Stimulated activated CD8-positive, alpha-beta memory T cell treated with anti-CD3 and anti-CD28 coated beads, Interleukin-12 subunit alpha, Interleukin-12 subunit beta, amount 100 ng/mL, for 24 hours (primary cell): Measurements from ENCODE around the gene FBXL17.

Source experiments
- DNase-seq: peaks from one replicate; pipeline ENCODE4 v3.0.0-alpha.2; 2020; ENCODE audit errors: extremely low read depth

FBXL17 gene

DNA sequence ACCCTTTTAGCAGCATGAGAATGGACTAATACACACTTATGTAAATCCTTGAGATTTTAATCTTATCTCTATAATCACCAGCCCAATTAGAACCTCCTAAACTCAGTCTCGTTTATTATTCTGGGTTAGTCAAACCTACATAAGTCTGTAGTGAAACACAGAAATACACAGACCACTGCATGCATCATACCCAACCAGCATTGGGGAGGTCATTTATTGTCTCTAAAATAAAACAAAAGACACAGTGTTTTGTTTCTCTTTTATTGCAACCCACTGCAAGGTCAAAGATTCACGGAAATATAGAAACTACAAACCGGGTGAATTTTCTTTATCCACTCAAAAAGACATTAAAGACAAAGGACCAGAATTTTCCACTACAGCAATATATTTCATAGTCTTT, 523.1 kb downstream of the FBXL17 start:
- DNase-seq, result no peak

- DNase-seq, result no peak
Measured at GRCh38 chr5:107858324-107858723, 523.6 kb downstream of the FBXL17 start.

DNA sequence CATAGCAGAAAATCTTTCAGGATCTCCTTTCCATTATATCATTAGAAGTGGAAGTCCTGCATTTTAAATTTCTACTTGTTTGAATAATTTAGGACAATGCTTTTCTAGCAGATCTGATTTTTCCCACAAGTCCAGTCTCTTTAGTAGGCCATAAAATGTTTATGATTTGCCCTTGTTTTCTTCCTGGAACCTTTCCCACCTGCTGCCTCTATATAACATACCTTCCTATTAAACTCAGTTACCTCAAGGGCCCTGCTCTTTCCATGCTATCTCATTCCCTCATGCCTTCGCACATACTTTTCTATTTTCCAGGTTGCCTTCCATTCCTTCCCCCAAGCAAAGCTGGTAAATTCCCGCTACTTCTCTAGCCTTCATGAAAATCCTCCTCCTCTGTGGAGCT, 524.1 kb downstream of the FBXL17 start:
- DNase-seq, result no peak

- DNase-seq, result no peak
Measured at GRCh38 chr5:107855171-107855570, 526.7 kb downstream of the FBXL17 start.

DNA sequence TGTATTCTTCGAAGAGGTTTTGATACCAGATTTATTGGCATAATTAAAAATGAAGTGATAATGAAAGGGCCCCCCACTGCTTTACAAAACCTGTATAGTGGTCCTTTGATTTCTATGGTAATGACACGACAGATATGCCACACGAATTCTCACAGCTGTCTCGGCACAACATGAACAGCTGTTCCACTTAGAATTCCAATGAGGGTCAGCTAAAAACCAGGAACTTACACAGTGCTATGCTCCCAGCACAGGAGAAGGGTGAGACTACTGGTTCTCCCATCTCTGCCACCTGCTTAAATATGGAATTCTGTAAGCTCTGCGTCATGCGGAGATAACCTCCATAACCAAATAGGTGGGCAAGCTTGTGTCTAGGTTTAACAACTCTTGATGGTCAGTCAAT, 528.2 kb downstream of the FBXL17 start:
- DNase-seq, result no peak

DNA sequence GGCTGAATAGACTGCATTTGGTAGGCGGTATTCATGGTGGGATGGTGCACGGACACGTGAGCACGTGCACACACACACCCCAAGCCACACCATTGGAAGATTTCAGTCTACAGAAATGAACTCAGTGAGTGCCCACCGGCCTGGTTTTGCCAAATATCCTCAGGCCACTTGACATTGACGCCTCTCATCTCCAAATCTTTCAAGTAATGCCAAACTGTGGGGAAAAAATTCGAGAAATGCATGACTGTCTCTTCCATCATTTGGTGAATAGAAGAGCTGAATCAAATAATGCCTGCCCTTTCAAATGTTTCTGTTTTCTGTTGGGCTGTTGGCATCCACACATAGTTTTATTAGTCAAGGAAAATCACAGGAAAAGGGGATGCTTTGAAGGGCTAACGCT, 528.9 kb downstream of the FBXL17 start:
- no peak for DNase-seq

DNA sequence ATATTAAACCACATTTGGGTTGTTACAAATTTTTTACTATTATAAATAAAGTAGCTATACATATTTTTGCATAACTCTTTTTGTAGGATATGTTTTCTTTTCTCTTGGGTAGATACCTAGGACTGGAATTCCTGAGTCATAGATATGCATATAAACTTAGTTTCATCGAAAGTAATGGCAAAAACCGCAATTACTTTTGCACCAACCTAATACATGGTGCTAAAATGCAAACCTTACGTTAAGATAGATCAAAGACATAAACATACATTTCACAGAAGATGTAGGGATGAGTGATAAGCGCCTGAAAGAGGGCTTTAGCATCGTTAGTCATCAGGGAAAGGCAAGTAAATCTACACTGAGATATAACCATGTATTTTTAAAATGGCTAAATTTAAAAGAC, 532.8 kb downstream of the FBXL17 start:
- DNase-seq, result no peak

- no peak for DNase-seq
Measured at GRCh38 chr5:107840592-107840991, 541.3 kb downstream of the FBXL17 start.

DNA sequence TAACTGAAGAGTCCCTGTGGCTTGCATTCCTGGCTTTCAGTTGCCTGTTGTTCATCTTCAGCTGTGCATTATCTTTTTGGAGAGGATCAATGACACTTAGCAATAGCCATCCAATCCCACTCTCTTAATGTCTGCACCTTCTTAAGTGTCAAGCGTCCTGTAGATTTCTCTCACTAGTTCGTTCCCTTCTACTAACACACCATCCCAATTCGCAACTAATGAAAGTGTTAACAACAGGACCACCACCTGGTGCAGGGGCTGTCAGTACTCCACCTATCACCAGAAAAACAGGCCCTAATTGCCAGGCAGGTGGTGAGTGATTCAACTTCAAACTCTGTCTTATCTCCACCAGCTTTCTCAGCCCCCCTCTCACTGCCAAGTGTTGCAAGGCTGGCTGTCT, 541.7 kb downstream of the FBXL17 start:
- no peak for DNase-seq

DNA sequence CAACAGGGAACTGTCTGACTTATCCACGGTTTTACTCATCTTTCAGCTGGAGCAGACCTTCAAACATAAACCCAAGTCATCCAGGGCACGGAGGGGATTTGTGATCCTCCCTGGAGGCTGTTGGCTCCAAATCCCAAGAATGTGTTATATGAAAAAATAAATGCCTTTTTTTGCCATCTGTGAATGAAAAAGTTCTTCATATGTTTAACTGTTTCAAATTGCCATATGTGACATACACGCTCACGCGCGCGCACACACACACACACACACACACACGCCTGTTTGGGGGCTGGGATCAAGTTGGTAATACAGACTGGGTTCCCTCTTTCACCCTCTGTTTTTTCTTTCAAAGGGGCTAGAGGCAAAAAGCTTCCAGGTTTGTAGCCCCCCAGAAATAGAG, 546.8 kb downstream of the FBXL17 start:
- no peak for DNase-seq

GRCh38 chr5:107832746-107833145, 549.2 kb downstream of the FBXL17 start:
- no peak for DNase-seq

- no peak for DNase-seq
Measured at GRCh38 chr5:107831612-107832395, 550.1 kb downstream of the FBXL17 start.

GRCh38 chr5:107830750-107831149, 551.1 kb downstream of the FBXL17 start:
- DNase-seq, result no peak

GRCh38 chr5:107826311-107827000, 555.4 kb downstream of the FBXL17 start:
- no peak for DNase-seq

- no peak for DNase-seq
Measured at GRCh38 chr5:107824821-107825220, 557.1 kb downstream of the FBXL17 start.

- DNase-seq, result no peak
Measured at GRCh38 chr5:107821288-107821687, 560.6 kb downstream of the FBXL17 start.

DNA sequence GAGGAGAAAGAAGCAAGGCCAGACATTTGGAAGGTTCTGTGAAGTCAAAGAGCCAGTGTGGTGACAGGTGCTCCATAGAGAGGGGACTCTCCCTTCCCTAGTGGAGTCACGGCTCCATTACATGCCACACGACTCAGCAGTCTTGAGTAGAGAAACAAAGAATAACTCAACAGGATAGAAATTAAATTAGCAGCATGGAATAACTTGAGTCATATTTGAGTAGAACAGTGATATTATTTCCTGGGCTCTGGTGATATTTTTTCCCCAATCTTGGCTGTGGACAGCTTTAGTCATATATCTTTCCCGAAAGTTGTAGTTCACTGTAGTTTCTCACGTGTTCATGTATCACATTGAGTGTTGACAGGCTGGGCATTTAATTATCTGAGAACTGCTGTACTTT, 561.5 kb downstream of the FBXL17 start:
- DNase-seq, result no peak

GRCh38 chr5:107817951-107818350, 563.9 kb downstream of the FBXL17 start:
- no peak for DNase-seq

- no peak for DNase-seq
Measured at GRCh38 chr5:107817436-107817835, 564.5 kb downstream of the FBXL17 start.

DNA sequence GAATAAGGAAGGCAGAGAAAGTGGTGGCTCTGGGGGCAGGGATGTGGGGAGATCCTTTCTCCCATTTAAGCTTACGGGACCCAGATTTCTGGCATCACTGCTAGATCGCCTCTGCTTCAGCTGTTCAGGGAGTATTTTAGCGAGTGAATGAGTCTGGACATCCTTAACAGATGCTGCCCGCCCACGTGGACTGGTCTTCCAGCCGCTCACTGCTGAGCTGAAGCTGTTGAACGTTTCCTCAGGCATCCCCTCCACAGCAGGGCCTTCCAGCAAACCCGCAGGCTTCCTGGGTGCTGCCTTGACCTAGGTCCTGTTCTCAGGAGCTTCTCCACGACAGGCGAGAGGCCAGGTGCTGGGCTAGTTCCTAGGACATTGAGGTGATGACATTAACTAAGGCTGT, 566.8 kb downstream of the FBXL17 start:
- DNase-seq, result no peak

- no peak for DNase-seq
Measured at GRCh38 chr5:107814183-107814827, 567.6 kb downstream of the FBXL17 start.

DNA sequence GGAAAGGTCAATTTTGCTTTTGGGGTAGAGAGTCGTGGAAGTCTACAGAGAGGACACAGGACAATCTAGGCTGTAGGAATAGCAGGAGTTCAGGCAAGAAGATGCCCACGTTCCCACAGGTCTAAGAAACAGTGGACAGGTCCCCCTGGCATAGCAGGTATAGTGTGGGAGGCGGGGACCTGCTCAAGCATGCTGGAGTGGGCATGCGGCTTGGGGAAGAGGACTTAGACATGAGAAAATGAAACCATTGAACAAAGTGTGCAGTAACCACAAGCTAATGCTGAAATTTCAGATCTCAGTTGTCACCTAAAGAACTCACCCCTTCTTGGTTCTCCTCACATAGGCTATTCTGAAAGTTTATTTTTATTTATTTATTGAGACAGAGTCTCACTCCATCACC, 568.3 kb downstream of the FBXL17 start:
- no peak for DNase-seq

- no peak for DNase-seq
Measured at GRCh38 chr5:107812570-107813141, 569.2 kb downstream of the FBXL17 start.
